Dermis blood vessel endothelial cell (primary cell): ENCODE results near the gene SPC24. TPM values are rescaled to one million over a fixed set of nuclear protein-coding genes. Genes with fewer than 3 reads are reported as not detected.

ENCODE experiments used
- total RNA-seq: library from RNA; depleted of rRNA; stranded (reverse); fragments of >200 nt; gene quantifications from 2 replicates; pipeline ENCODE4 v1.2.3, GENCODE V29; 2014

SPC24 gene
- total RNA-seq, 1 donor from 2014 or later, result 23.1 TPM

Other genes with a start within 250 kb of the SPC24 start
- gene YIPF2, start 227.1 kb downstream of the SPC24 start, total RNA-seq, result 67.1 and 106 TPM in 2 replicates
- 38.5 and 39.0 TPM in 2 replicates for gene TIMM29, start 227.0 kb downstream of the SPC24 start, total RNA-seq
- 74.2 and 180 TPM in 2 replicates for gene SMARCA4, start 194.8 kb downstream of the SPC24 start, total RNA-seq
- 97.3 and 148 TPM in 2 replicates for gene LDLR, start 66.3 kb downstream of the SPC24 start, total RNA-seq
- 102 and 108 TPM in 2 replicates for gene KANK2, start 41.8 kb upstream of the SPC24 start, total RNA-seq
- not detected in 2 replicates for gene ANGPTL8, start 83.8 kb upstream of the SPC24 start, total RNA-seq
- gene DOCK6, start 106.7 kb upstream of the SPC24 start, total RNA-seq, result 95.3 and 184 TPM in 2 replicates
- not detected in 2 replicates for gene TSPAN16, start 140.4 kb upstream of the SPC24 start, total RNA-seq
- gene RAB3D, start 183.9 kb upstream of the SPC24 start, total RNA-seq, result 55.6 and 65.0 TPM in 2 replicates
- gene TMEM205, start 190.5 kb upstream of the SPC24 start, total RNA-seq, result 105 and 267 TPM in 2 replicates
- gene CCDC159, start 190.7 kb upstream of the SPC24 start, total RNA-seq, result 7.8 and 10.4 TPM in 2 replicates
- gene PLPPR2, start 199.7 kb upstream of the SPC24 start, total RNA-seq, result 8.7 and 14.1 TPM in 2 replicates
- gene SWSAP1, start 218.9 kb upstream of the SPC24 start, total RNA-seq, result 0.79 and 0.85 TPM in 2 replicates
- gene EPOR, start 228.5 kb upstream of the SPC24 start, total RNA-seq, result 6.0 and 8.2 TPM in 2 replicates